Measurements from ENCODE around the gene LRFN3. TPM values are rescaled to one million over a fixed set of nuclear protein-coding genes. Genes with fewer than 3 reads are reported as not detected.

The LRFN3 gene
- total RNA-seq, 1 donor, result 3.5 TPM

DNA sequence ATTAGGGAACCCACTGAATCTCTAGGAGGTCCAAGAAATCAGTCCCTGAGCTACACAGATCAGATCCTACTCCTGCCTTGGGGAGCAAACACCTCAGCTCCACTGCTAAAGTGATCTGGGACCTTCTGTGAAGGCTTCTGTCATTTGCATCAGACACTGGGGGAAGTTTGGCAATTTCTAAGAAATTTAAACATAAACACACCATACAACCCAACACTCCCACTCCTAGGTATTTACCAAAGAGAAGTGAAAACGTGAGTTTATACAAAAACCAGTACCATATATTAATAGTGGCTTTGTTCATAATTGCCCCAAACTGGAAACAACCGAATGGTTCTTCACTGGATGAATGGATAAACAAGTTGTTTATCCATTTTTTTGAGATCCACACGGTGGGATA, 20.7 kb upstream of the LRFN3 start:
- no peak overlapping the region for H3K4me3 ChIP-seq (ENCODE audit: low read depth, low read length)
- DNase-seq (ENCODE audit: low read depth), result no peak
- TF ChIP-seq, protein P1, sequence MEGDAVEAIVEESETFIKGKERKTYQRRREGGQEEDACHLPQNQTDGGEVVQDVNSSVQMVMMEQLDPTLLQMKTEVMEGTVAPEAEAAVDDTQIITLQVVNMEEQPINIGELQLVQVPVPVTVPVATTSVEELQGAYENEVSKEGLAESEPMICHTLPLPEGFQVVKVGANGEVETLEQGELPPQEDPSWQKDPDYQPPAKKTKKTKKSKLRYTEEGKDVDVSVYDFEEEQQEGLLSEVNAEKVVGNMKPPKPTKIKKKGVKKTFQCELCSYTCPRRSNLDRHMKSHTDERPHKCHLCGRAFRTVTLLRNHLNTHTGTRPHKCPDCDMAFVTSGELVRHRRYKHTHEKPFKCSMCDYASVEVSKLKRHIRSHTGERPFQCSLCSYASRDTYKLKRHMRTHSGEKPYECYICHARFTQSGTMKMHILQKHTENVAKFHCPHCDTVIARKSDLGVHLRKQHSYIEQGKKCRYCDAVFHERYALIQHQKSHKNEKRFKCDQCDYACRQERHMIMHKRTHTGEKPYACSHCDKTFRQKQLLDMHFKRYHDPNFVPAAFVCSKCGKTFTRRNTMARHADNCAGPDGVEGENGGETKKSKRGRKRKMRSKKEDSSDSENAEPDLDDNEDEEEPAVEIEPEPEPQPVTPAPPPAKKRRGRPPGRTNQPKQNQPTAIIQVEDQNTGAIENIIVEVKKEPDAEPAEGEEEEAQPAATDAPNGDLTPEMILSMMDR (IDR thresholded peaks at IDR 0.05; ENCODE audit: insufficient read depth, low read depth, low read length), result no peak

DNA sequence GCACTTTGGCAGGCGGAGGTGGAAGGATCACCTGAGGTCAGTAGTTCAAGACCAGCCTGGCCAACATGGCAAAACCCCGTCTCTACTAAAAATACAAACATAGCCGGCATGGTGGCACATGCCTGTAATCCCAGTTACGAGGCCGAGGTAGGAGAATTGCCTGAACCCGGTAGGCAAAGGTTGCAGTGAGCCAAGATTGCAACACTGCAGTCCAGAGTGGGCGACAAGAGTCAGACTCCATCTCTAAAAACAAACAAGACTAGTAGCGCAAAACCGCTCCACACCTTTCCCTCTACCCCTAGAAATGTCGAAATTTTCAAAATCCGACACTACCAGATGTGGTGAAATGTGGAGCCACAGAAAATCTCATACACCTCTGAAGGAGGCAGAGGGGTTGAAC, 16.9 kb upstream of the LRFN3 start:
- H3K4me3 ChIP-seq (ENCODE audit: low read depth, low read length), result no peak overlapping the region
- TF ChIP-seq, protein P1 (IDR thresholded peaks at IDR 0.05; ENCODE audit: insufficient read depth, low read depth, low read length), result no peak
- DNase-seq (ENCODE audit: low read depth), result no peak

DNA sequence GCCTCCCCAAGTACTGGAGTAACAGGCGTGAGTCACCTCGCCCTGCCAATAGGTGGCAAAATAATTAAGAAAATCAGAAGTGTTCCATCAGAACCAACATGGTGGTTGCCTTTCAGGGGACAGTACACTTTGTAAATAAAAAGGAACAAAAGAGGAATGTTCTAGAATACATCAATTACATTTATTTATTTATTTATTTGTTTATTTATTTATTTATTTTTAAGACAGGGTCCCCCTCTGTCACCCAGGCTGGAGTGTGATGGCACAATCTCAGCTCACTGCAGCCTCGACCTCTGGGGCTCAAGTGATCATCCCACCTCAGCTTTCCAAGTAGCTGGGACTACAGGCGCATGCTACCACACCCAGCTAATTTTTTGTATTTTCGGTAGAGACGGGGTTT, 15.2 kb upstream of the LRFN3 start:
- H3K4me3 ChIP-seq (ENCODE audit: low read depth, low read length), result no peak overlapping the region
- DNase-seq (ENCODE audit: low read depth), result no peak
- TF ChIP-seq, protein P1 (IDR thresholded peaks at IDR 0.05; ENCODE audit: insufficient read depth, low read depth, low read length), result no peak

DNA sequence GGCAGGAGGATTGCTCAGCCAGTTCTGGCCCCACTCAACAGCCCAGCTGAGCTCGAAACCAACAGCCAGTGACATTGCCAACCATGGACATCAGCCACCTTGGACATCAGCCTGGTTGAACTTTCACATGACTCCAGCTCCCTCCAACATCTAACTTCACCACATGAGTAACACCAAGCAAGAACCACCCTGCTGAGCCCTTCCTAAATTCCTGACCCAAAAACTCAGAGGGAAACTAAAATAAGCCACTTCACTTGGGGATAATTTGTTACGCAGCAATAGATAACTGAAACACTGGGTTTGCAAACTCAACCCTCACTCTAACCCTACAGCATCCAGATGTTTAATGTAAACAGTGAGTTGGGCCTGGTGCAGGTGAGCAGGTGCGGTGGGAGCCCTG, 10.7 kb upstream of the LRFN3 start:
- DNase-seq (ENCODE audit: low read depth), result no peak
- TF ChIP-seq, protein P1 (IDR thresholded peaks at IDR 0.05; ENCODE audit: insufficient read depth, low read depth, low read length), result no peak
- H3K4me3 ChIP-seq (ENCODE audit: low read depth, low read length), result no peak overlapping the region

DNA sequence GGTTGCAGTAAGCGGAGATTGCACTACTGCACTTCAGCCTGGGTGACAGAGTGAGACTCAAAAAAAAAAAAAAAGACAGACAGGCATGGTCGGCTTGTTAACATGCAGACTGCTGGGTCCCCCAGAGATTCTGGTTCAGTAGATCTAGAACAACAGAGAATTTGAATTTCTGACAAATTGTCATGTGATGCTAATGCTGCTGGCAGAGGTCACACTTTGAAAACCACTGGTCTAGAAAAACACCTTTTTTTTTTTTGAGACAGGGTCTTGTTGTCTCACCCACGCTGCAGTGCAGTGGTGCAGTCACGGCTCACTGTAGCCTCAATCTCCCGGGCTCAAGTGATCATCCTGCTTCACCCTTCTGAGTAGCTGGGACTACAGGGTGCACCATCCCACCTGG, 7.7 kb upstream of the LRFN3 start:
- TF ChIP-seq, protein P1 (IDR thresholded peaks at IDR 0.05; ENCODE audit: insufficient read depth, low read depth, low read length), result no peak
- no peak for DNase-seq (ENCODE audit: low read depth)
- H3K4me3 ChIP-seq (ENCODE audit: low read depth, low read length), result no peak overlapping the region

DNA sequence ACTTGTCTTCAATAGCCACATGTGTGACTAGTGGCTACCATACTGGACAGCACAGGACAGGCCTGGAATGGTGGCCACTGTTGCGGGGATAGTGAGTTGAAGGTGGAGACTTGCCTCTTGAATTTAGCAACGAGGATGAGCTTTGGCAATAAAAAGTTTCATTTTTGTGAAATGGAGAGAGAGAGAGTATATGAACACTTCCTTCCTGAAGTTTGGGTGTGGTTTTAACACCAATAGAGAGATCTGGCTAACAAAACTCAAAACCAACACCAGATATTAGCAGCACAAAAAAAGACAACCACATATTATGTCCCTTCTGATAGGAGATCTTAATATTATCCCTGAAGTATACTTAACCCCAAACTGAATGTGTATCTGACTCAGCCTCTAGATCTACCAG, 6.3 kb upstream of the LRFN3 start:
- DNase-seq (ENCODE audit: low read depth), result no peak
- TF ChIP-seq, protein P1 (IDR thresholded peaks at IDR 0.05; ENCODE audit: insufficient read depth, low read depth, low read length), result no peak
- H3K4me3 ChIP-seq (ENCODE audit: low read depth, low read length), result no peak overlapping the region

DNA sequence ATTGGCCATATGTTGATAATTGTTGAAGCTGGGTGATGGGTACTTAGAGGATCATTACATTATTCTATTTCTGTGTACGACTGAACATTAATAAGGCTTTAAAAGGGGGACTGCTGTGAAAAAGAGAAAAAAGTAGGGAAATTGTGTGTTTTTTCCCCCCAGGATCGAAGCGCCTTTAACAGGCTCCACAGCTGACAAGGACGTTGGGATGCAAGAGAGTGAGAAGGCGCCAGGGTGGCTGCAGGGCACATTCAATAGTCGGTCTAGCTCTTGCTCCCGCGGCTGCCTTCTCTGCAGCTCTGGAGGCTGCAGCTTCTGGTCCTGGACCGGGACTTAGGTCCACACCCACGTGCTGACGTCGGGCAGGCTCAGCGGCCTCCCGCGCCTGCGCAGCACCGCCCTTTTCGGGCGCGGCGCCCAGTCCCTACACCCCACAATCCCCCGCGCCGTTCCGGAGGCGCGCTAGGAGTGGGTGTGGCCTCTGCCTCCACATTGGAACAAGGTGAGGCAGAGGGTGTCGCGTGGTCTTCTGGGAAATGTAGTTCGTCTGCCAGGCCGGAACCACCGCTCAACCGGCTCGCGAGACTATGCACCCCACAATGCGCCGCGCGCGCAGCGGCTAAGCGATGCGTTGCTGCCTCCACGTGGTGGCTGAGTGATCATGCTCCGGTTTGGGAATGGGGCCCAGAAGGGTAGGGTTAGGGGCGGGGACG, 4.9 kb upstream of the LRFN3 start:
- TF ChIP-seq, protein P1 (IDR thresholded peaks at IDR 0.05; ENCODE audit: insufficient read depth, low read depth, low read length), result peak; percentile 91
- peak overlapping the region; percentile 46 for H3K4me3 ChIP-seq (ENCODE audit: low read depth, low read length)
- peak; percentile 100 for DNase-seq (ENCODE audit: low read depth)

Measured in fibroblast of villous mesenchyme (primary cell).